SK-N-SH (cell line): ENCODE data around the gene PTPRS. TPM values are rescaled to one million over a fixed set of nuclear protein-coding genes. Genes with fewer than 3 reads are reported as not detected.

Experiments used
- CTCF ChIA-PET: fragments of 300-600, 350-600 bp; formaldehyde crosslinking; extraction: SDS; loops from one replicate; lab custom pipeline; 2021; lab: Yijun Ruan, JAX
- POLR2A ChIA-PET: fragments of 350-600 bp; sonication (Branson Sonifier 250); formaldehyde crosslinking; extraction: SDS; loops from one replicate; lab custom pipeline; 2020; ENCODE audit warnings: antibody characterized with exemption, inconsistent platforms; lab: Yijun Ruan, JAX
- DNase-seq: peaks from one replicate; pipeline ENCODE4 v3.0.0; 2012
- H2AFZ ChIP-seq: fragments of 200-600 bp; sonication (generic); 2 replicates; pipeline ENCODE4 v1.8.1; 2016; ENCODE audit warnings: antibody characterized with exemption, mild to moderate bottlenecking, low read depth
- H3F3A ChIP-seq: fragments of 200-600 bp; sonication (generic); replicated peaks from 2 replicates; pipeline ENCODE3; 2016; ENCODE audit warnings: antibody characterized with exemption, mild to moderate bottlenecking; ENCODE audit not compliant: insufficient read depth
- H3K27ac ChIP-seq, 2 experiments: fragments of 200-500 bp in 1 of 2; fragments of 200-600 bp in 1 of 2; sonication (Bioruptor generic) in 1 of 2; sonication (generic), shearing (Covaris generic) in 1 of 2; 2 replicates each; pipeline versions ENCODE4 v1.5.1 to v1.6.1; 2014 to 2016; ENCODE audit warnings: low read depth in 2 of 2, inconsistent platforms in 1 of 2, low read length in 1 of 2, mild to moderate bottlenecking in 1 of 2, mixed read lengths in 1 of 2
- H3K27me3 ChIP-seq: fragments of 200-600 bp; sonication (generic), shearing (Covaris generic); 2 replicates; pipeline ENCODE4 v1.6.1; 2016; ENCODE audit warnings: mixed run types; ENCODE audit not compliant: insufficient read depth
- H3K36me3 ChIP-seq, 2 experiments: fragments of 200-500 bp in 1 of 2; fragments of 200-600 bp in 1 of 2; sonication (Bioruptor generic) in 1 of 2; sonication (generic) in 1 of 2; replicated peaks in 1 of 2; 2 replicates each; pipeline versions ENCODE3 to v1.5.1; 2014 to 2016; ENCODE audit warnings: low read length in 1 of 2, mild to moderate bottlenecking in 1 of 2; ENCODE audit not compliant: insufficient read depth in 2 of 2, control insufficient read depth in 1 of 2
- H3K4me1 ChIP-seq, 2 experiments: fragments of 200-500 bp in 1 of 2; fragments of 200-600 bp in 1 of 2; sonication (Bioruptor generic) in 1 of 2; sonication (generic), shearing (Covaris generic) in 1 of 2; 2 replicates each; pipeline versions ENCODE4 v1.5.1 to v1.6.1; 2014 to 2016; ENCODE audit warnings: low read depth in 1 of 2, low read length in 1 of 2, mixed run types in 1 of 2; ENCODE audit not compliant: insufficient read depth in 2 of 2, control insufficient read depth in 1 of 2
- H3K4me2 ChIP-seq: fragments of 200-600 bp; sonication (generic), shearing (Covaris generic); 2 replicates; pipeline ENCODE4 v1.6.1; 2017; ENCODE audit warnings: mixed run types
- H3K4me3 ChIP-seq, 2 experiments: fragments of 200-500 bp in 1 of 2; fragments of 200-600 bp in 1 of 2; sonication (Bioruptor generic) in 1 of 2; sonication (generic), shearing (Covaris generic) in 1 of 2; 2 replicates each; pipeline versions ENCODE4 v1.5.1 to v1.8.1; 2014 to 2016; ENCODE audit warnings: low read depth in 2 of 2, inconsistent platforms in 1 of 2, low read length in 1 of 2, mild to moderate bottlenecking in 1 of 2, mixed read lengths in 1 of 2, moderate library complexity in 1 of 2
- H3K79me2 ChIP-seq: fragments of 200-600 bp; sonication (generic); 2 replicates; pipeline ENCODE4 v1.8.1; 2017; ENCODE audit warnings: mild to moderate bottlenecking; ENCODE audit not compliant: insufficient read depth
- H3K9ac ChIP-seq: fragments of 200-600 bp; sonication (generic); 2 replicates; pipeline ENCODE4 v1.6.1; 2017; ENCODE audit warnings: mixed run types
- H3K9me2 ChIP-seq: fragments of 200-600 bp; sonication (generic); 2 replicates; pipeline ENCODE4 v1.6.1; 2017; ENCODE audit warnings: mixed run types
- H3K9me3 ChIP-seq: fragments of 200-600 bp; sonication (generic); 2 replicates; pipeline ENCODE4 v1.6.1; 2017; ENCODE audit warnings: mixed run types, mild to moderate bottlenecking, moderate library complexity
- H4K20me1 ChIP-seq: fragments of 200-600 bp; sonication (generic); 2 replicates; pipeline ENCODE4 v1.6.1; 2017; ENCODE audit warnings: mild to moderate bottlenecking, mixed run types; ENCODE audit not compliant: insufficient read depth
- EP300 ChIP-seq, 2 experiments: IDR thresholded peaks; 2 replicates each; pipeline versions ENCODE4 v1.4.0 to v1.6.1; 2012; ENCODE audit warnings: borderline replicate concordance in 1 of 2, low read depth in 1 of 2, low read length in 1 of 2
- GABPA ChIP-seq: IDR thresholded peaks from 2 replicates; pipeline ENCODE4 v1.4.0; 2012; ENCODE audit warnings: low read depth, mild to moderate bottlenecking
- IRF3 ChIP-seq: fragments of 150-350 bp; IDR thresholded peaks from 2 replicates; pipeline ENCODE4 v1.6.1; 2016; ENCODE audit warnings: mild to moderate bottlenecking, low read depth, low read length
- MEF2A ChIP-seq: IDR thresholded peaks from 2 replicates; pipeline ENCODE4 v1.4.0; 2012; ENCODE audit warnings: low read depth, borderline replicate concordance
- NRF1 ChIP-seq: IDR thresholded peaks from 2 replicates; pipeline ENCODE4 v1.6.1; 2012; ENCODE audit warnings: low read depth, mild to moderate bottlenecking, low read length
- POLR2AphosphoS5 ChIP-seq: IDR thresholded peaks from 2 replicates; pipeline ENCODE4 v1.6.1; 2012; ENCODE audit warnings: low read depth, low read length
- RCOR1 ChIP-seq: fragments of 150-350 bp; IDR thresholded peaks from 2 replicates; pipeline ENCODE4 v1.6.1; 2017; ENCODE audit warnings: antibody characterized with exemption, low read length
- REST ChIP-seq: IDR thresholded peaks from 2 replicates; pipeline ENCODE4 v1.6.1; 2012; ENCODE audit warnings: mild to moderate bottlenecking, low read depth, low read length, moderate library complexity
- SIN3A ChIP-seq: IDR thresholded peaks from 2 replicates; pipeline ENCODE4 v1.6.1; 2012; ENCODE audit warnings: low read depth, mild to moderate bottlenecking, low read length, moderate library complexity, borderline replicate concordance
- SMC3 ChIP-seq: IDR thresholded peaks from 2 replicates; pipeline ENCODE4 v1.6.1; 2012; ENCODE audit warnings: low read depth, low read length, improper control_type of control experiment
- TAF1 ChIP-seq: IDR thresholded peaks from 2 replicates; pipeline ENCODE4 v1.6.1; 2012; ENCODE audit warnings: low read depth, mild to moderate bottlenecking, low read length, moderate library complexity, borderline replicate concordance
- YY1 ChIP-seq: IDR thresholded peaks from 2 replicates; pipeline ENCODE4 v1.4.0; 2012; ENCODE audit warnings: low read depth, mild to moderate bottlenecking
- WGBS: methylation state at CpG from one replicate; pipeline ENCODE4 v1.1.6; 2017; ENCODE audit warnings: low lambda C conversion rate; 5-methylcytosine and 5-hydroxymethylcytosine counted together
- polyA plus RNA-seq, 3 experiments: library from polyadenylated mRNA; depleted of rRNA; stranded (reverse); fragments of >200 nt; gene quantifications; 2 replicates each; pipeline ENCODE4 v1.2.3, GENCODE V29; 2012
- TF ChIP-seq, protein P1 (sequence below): IDR thresholded peaks from 2 replicates; pipeline ENCODE4 v1.4.0; 2012; ENCODE audit warnings: low read depth, borderline replicate concordance

The PTPRS gene
- polyA plus RNA-seq, 1 of the 3 experiments (the other 2 are of a cell fraction) = 91.0 TPM

DNA sequence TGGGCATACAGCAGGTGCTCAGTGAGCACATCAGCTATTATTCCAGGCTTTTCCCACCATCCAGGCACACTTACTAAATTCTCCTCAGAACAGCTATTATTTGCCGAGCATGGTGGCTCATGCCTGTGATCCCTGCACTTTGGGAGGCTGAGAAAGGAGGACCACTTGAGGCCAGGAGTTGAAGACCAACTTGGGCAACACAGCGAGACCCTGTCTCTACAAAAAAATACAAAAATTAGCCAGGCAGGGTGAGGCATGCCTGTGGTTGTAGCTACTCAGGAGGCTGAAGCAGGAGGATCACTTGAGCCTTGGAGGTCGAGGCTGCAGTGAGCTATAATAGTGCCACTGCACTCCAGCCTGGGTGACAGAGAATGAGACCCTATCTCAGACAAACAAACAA, 35.4 kb downstream of the PTPRS start:
- H3K9ac ChIP-seq = no peak overlapping the region

DNA sequence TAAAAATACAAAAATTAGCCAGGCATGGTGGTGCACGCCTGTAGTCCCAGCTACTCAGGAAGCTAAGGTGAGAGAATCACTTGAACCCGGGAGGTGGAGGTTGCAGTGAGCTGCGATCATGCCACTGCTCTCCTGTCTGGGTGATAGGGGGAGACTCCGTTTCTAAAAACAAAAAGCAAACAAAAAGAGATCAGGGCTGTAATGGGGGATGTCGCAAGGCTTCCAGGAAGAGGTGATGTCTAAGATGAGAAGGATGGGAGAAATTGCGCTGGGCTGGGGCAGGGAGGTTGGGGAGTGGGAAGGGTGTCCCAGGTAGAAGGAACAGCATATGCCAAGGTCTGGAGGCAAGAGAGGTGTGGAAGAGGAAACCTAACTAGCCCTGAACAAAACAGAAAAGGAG, 36.1 kb downstream of the PTPRS start:
- ChIA-PET CTCF (interaction anchor here (1.2 kb wide), 1 partner anchor 14 kb away, joined by 3 read pairs; no protein-coding TSS in a partner anchor), POLR2A (no interaction called here)
- Histone ChIP-seq H3K79me2 (no peaks in the 10 kb centered on the region; the same call in 1 of the 2 replicates), H3K4me2 (no peak overlapping the region), H3K9me3 (no peaks in the 10 kb centered on the region), H3K4me3 (no peak overlapping the region), H3K4me1 (peaks cover 0 to 16% of the 10 kb centered on the region in 2 experiments; a peak in 1 of 4 replicates), H3K9me2 (no peaks in the 10 kb centered on the region), H3F3A (no peaks in the 10 kb centered on the region), H3K27ac (no peak overlapping the region), H3K27me3 (no peaks in the 10 kb centered on the region), H3K36me3 (no peaks in the 10 kb centered on the region), H3K9ac (no peak overlapping the region), H2AFZ (no peak overlapping the region), H4K20me1 (peaks cover 4% of the 10 kb centered on the region; the same call in 1 of the 2 replicates)
- no peak for DNase-seq
- WGBS = 77% methylated on average over 6 of the region's 6 CpGs
- TF ChIP-seq IRF3 (no peak), SMC3 (no peak), MEF2A (no peak), NRF1 (no peak), TAF1 (no peak), EP300 (IDR thresholded peaks at IDR 0.05; ENCODE audit: borderline replicate concordance in 1 of 2, low read depth in 1 of 2, low read length in 1 of 2) (no peak), REST (no peak), POLR2AphosphoS5 (no peak), SIN3A (no peak), RCOR1 (no peak)
- TF ChIP-seq, protein P1, sequence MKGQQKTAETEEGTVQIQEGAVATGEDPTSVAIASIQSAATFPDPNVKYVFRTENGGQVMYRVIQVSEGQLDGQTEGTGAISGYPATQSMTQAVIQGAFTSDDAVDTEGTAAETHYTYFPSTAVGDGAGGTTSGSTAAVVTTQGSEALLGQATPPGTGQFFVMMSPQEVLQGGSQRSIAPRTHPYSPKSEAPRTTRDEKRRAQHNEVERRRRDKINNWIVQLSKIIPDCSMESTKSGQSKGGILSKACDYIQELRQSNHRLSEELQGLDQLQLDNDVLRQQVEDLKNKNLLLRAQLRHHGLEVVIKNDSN = no peak

More for the DNA sequence above, 35.4 kb downstream of the PTPRS start:
- ChIA-PET POLR2A (no interaction called here), CTCF (no interaction called here)
- DNase-seq = no peak
- Histone ChIP-seq H3K27me3 (no peaks in the 10 kb centered on the region), H4K20me1 (peaks cover 8% of the 10 kb centered on the region; the same call in 1 of the 2 replicates), H3K36me3 (no peaks in the 10 kb centered on the region), H3K4me2 (no peak overlapping the region), H3K4me1 (peaks cover 0 to 16% of the 10 kb centered on the region in 2 experiments; a peak in 1 of 4 replicates), H3K4me3 (no peak overlapping the region), H3K27ac (no peak overlapping the region), H3K9me2 (no peaks in the 10 kb centered on the region), H2AFZ (no peak overlapping the region), H3K9me3 (no peaks in the 10 kb centered on the region), H3F3A (no peaks in the 10 kb centered on the region), H3K79me2 (no peaks in the 10 kb centered on the region; the same call in 1 of the 2 replicates)
- WGBS = 100% methylated on average over 2 of the region's 3 CpGs
- TF ChIP-seq GABPA = no peak
- TF ChIP-seq REST = no peak
- no peak for TF ChIP-seq YY1
